CD4-positive, alpha-beta T cell treated with Interleukin-17A for 1 hour (primary cell): Measurements from ENCODE around the gene SUMO3.

Experiments used
- DNase-seq: peaks from one replicate; pipeline ENCODE4 v3.0.0-alpha.2; 2020

Gene SUMO3

DNA sequence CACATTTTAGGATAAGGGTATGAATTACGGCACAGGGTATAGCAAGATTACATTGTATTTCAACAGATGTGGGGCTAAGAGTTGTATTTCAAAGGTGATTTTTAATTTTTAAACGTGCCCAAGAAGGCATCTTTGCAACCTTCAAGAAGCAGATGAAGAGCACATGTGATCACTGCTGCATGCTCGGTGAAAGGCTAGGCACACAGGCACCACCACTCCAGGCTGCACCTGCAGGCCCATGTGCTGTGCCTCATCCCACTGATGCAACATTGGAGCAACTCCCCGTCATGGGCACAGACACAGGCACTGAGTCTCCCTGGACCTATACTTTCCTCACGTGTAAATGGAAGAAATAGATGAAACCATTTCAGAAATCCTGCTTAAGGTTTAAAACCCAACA is 39.8 kb downstream of the SUMO3 start:
- no peak for DNase-seq

DNA sequence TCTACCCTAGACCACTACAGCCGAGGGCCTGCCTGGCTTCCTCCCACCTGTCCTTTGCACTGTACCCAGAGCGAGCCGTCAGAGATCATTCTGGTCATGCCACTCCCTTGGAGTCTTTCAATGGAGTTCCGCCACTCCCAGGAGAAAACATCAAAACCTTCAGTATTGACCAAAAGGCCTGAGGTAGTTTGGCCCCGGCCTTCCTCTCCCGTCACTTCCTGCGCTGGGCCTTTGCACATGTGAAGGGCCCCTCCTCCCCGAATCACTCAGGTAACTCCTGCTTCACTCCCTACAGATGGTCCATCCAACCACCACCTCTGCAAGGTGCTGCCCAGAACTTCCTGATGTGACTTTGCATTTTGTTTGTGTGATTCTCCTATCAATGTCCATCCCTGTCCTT is 42.9 kb downstream of the SUMO3 start:
- DNase-seq, result no peak

DNA sequence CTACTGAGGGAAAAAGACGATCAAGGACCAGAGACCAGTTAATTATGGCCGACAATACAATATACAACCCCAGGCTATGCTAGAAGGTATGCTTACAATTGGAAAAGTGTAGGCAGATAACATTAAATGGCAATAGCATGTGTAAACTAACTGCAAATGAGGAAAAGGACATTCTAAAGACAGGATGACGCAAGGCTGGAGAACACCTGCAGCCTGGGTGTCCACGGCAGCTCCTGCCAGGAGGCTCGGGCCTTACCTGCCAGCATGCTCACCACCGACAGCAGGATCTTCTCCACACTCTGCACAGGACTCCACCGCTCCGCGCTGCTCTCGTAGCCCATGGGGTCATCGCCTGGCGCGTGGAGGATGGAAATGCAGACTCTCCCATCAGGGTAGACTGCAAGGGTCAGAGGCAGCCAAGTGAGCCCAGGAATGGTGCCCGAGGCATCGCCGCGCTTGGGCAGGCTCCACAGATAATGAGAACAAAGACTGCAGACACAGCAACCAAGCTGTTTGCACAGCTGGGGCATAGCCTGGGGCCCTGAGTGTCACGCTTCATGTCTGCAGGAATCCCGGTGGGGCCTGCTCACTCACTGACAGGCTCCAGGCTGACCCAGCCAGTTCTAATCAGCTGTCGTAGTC is 44.5 kb downstream of the SUMO3 start:
- no peak for DNase-seq

- DNase-seq, result no peak
These were observed 45.9 kb downstream of the SUMO3 start for GRCh38 chr21:44771896-44772525.

DNA sequence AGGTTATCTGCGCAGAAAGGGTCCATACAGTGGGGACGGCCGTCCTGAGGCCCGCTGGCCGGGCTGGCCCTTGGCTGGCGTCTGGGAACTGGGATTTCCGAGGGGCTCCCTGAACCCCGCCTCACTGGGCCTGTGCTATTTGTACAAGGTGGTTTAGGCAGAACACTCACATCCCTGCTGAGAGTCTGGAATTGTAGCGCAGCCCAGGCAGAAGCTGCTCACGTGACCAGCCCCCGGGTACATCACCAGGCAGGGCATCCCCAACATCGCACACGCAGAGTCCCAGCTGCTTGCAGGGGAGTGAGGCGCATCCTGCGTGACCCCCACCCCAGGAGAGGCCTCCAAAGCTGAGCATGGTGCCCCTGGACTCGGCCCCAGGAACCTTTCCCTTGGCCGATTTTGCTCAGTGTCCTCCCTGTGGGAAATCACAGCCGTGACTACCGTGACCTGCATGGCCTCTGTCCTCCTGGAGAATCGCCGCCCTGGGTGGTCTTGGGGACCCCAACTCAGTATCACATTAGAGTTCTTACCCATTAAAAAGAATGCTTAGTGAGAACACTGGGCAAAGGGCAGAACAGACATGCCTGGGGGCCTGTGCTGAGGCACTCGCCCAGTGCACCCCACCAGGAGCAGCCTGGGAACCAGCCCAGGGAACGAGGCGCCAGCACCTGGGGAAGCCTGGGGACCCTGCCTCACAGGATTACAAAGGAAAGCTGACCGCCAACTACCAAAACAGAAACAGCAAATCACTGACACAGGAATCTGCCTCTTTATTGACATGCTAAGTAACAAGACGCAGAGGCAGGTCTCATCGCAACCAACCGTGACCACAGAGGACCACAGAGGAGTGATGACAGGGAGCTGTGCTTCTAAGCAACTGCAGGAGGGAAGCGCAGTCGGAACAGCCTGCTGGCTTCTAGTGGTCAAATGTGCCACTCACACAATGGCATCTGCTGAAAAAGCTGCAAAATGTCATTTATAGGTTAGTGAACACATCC is 49.7 kb downstream of the SUMO3 start:
- no peak for DNase-seq

DNA sequence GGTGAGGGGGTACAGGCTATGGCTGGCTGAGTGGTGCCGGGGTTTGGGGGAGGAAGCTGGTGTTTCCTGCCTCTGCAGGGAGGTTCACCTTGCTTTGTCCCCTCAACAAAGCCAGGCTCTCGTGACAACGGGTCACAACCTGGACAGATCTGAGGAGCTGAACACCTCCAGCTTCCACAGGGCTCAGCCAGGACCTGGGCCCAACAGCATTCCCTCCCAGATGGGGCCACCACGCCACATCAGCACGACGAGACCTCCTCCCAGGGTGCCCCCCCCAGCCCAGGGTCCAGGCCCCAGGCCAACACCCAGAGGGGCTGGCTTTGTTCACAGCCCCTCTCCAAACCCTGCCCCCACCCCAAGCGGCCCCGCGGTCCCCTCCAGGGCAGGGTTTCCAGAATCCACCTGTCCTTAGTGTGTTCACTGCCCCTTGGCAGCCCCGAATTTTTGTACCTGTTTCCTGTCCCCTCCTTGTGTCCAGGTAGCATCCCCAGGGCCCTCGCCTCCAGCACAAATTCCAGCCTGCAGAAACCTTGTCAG is 51.0 kb downstream of the SUMO3 start:
- DNase-seq, result no peak

- DNase-seq, result no peak
These were observed 51.6 kb downstream of the SUMO3 start for GRCh38 chr21:44766014-44766817.

DNA sequence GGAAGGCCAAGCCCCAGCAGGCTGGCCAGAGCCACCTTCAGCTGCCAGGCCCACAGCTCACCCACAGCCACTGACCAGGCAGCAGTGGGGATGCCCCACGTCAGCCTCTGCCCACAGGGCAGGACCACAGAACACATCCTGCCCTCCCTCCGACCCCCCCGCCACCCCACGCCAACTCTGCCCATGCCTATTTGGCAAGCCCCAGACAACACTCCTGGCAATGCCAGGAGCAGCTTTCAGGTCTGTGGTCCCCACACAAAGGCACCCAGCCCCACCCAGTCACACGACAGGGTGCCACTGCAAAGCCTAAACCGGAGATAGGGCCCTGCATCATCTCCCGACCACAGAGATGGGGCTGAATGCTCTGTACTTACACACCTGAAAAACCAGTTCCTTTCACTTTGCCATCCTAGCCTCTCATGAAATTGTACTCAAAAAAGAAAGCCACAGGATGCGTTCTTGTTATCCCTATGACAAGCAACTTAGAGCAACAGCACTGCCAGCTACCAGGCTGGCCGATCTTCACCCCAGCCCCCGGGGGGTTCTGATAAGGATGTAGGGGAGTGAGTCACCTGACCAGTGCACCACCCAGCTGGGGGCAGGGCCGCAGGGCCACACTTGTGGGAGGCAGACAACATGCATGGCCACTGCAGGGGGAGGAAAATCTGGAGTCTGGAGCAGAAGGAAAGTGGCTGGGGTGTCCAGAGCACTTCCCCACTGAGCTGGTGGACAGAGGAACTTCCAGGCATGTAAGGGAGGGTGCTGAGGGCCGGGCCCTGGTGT is 52.4 kb downstream of the SUMO3 start:
- peak; percentile 62 for DNase-seq

DNA sequence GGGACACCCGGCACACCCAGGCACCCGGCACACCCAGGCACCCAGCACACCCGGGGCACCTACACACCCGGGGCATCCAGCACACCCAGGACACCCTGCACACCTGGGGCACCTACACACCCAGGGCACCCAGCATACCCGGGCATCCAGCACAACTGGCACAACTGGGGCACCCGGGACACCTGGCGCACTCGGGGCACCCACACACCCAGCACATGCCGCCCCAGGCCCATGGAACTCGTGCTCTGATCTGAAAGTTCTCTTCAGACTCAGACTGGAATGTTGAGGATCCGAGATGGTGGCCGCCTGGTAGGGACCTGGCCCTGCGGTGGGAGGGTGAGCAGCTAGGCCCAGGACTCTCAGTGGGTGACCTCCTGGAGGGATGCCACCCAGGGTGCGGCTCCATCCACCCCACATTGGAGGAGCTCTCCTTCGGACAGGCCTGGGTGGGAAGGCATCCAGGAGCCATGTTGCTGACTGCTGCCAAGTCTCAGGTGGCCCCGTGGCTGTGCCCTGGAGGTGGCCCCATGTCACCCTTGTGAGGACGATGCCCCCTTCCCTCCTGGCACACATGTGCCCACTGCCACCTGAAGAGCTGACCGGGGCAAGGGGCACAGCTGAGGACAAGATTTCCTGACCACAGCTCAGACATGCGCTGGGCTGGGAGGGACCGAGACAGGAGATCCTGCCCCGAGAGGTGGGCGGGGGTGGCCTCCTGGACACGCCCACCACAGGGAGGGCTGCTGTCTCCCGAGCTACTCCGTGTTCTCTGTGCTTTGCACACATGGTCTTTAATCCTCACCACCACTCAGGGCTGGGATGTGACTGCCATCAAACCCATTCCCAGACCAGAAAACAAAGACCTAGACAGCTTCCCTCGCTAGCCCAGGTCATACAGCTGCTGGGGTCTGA is 53.3 kb downstream of the SUMO3 start:
- DNase-seq, result no peak

DNA sequence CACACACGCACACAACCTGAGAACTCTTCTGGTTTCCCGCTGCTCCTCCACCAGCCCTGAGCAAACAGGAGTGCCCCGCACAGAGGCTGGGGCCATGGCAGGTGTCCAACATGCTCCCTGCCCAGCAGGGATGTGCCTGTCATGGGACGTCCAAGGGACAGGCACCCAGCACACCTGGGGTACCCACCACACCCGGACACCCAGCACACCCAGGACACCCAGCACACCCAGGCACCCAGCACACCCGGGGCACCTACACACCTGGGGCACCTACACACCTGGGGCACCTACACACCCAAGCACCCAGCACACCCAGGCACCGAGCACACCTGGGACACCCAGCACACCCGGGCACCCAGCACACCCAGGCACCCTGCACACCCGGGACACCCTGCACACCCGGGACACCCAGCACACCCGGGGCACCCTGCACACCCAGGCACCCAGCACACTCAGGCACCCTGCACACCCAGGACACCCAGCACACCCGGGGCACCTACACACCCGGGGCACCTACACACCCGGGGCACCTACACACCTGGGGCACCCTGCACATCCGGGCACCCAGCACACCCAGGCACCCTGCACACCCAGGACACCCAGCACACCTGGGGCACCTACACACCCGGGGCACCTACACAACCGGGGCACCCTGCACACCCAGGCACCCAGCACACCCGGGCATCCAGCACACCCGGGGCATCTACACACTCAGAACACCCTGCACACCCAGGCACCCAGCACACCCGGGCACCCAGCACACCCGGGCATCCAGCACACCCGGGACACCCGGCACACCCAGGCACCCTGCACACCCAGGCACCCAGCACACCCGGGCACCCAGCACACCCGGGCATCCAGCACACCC is 54.2 kb downstream of the SUMO3 start:
- DNase-seq, result no peak

DNA sequence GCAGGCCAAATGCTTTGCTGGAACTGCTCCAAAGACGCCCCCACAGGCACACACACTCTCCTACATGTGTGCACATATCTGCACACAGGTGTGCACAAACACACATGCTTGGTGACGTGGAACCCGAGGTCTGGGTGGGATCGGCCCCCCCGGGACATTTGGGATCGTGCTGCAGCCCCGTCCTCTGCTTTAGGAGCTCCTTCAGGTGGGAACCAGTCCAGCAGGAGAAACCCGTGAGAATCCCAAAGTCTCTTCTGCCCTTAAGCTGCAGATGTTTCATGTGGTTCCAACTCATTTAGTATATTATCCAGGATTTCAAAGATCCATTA is 54.8 kb downstream of the SUMO3 start:
- DNase-seq, result no peak

DNA sequence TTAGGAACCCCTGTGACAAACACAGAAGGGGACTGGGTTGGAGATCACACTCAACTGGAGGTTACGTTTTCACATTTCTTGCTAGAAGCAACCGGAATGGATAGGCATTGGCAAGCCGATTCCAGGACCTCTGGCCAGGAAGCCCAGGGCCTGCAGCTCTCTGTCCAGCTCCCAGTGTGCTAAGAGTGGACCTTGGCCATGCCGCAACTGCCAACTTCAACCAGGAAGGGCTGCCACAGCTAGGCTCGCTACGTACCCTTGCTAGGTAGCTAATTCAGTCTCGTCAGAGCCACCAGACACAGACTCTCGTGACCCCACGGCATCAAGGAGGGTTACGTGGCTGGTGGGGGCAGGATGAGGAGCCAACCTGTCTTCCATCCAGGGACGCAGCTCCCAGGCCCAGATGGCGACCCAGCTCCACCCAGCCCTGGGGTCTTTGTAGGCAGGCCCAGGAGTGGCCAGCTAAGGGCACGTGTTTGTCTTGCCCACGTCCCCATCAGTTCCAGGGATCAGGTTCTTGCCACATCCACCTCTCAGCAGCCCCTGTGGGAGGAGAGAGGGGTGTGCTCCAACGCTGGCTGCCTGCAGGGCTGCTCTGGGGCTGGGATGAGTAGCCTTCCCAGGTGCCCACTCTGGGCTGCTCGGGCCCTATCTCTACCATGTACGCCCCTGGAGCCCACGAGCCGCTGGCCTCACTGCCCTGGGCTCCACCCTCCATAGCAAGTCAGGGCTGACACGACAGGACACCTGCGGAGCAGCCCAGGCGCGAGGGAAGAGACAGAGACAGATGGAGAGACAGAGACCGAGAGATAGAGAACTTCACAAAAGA is 55.4 kb downstream of the SUMO3 start:
- no peak for DNase-seq

DNA sequence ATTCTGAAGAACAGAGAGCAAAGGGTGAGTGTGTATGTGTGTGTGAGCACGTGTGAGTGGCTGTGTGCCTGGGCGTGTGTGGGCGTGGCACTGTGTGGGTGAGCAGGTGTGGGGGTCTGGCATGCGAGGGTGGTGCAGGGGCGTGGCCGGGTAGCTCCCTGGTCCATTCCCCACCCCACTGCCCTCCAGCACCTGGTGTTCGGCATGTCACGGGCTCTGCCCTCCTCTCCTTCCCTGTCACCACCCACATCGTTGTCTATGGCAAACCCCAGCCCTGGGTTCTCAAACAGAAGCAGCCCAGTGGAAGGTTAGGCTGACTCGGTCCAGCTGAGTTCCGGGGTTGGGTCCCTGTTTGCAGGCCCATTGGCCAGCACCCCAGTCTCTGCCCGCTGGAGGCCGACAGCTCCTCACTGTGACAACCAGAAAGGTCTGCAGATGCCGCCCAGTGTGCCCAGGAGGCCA is 56.1 kb downstream of the SUMO3 start:
- no peak for DNase-seq

DNA sequence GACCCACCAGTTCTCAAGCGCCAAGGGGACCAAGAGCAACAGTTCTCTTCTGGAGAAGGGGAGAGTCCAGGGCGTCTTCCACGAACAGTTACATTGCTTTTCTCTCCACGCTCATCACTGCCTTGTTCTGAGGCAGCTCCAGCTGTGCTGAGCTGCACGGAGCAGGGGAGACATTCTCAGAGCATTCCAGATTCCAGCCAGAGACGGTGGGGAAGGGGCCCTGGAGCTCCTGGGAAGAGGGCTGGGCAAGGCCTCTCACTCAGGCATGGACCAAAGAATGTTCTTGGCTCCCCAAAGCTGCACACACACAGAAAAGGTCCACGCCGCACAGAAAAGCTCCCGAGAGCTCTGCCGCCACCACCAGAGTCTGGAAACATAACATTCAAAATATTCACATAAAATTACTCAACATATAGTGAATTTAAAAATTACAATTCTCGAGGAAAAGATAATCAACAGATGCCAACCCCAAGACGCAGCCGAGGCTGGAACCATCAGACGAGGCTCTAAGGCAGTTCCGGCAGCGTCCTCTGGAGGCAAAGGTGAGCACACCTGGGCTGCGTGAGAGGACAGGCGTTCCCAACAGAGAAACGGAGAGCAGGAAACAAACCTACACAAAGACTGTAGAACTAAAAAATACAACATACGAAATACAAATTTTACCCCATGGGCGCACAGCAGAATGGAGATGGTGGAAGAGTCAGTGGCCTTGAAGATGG is 56.7 kb downstream of the SUMO3 start:
- DNase-seq, result peak; percentile 9

DNA sequence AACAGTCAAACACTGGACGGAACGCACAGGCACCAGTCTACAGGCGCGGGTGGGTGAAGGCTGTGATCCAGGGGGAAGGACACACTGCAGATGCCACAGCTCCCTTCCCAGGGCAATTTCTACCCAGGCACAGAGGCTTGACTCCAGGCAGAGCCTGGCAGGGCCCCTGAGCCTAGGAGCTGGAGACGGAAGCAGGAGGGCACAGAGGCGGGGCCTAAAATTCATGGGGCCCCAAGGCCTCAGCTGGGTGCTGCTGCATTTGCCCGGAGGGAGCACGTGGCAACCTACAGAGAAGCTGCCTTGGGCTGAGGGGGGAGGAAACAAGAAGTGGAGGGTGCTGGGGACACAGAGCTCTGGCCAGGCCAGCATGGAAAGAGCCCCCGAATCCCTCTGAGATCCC is 57.5 kb downstream of the SUMO3 start:
- DNase-seq, result no peak

DNA sequence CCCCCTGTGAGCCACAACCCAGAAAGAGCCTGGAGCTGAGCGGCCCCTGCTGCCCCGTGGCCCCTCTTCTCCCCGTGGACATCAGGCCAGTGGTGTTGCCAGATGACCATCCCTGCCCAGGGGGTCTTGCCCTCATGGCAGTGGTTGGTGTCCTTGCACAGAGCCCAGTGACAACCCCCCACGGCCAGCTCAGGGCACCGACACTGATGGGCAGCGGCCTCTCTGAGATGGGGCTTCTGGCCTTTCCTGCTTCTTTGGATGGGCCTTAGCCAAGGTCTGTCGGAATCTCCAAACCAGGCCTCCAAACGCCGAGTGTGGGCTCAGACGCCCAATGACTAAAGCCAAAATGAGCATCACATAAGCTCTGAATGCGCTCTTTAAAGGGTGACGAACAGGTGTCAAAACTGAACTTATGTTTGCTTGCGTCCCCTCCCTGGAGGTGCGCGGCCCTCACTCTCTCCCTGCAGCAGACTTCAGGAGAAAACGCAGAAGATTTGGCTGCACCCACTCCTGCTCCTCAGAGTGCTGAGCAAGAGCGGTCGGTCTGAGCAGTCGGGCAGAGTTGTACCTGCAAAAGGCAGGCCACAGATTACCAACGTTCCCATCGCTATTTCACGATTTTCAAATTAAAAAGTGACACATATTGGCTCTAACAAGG is 58.1 kb downstream of the SUMO3 start:
- DNase-seq, result no peak
